Measurements from ENCODE around the gene NBPF26. TPM values are rescaled to one million over a fixed set of nuclear protein-coding genes. Genes with fewer than 3 reads are reported as not detected.
"Not testable (repeated sequence)": the region's sequence is repeated elsewhere in the genome, so short reads cannot be mapped to it uniquely, and the experiment has no call there.

NBPF26 gene
- total and polyA plus RNA-seq, 7 donors, result 2.5 to 11.8 (median 6.2) TPM

DNA sequence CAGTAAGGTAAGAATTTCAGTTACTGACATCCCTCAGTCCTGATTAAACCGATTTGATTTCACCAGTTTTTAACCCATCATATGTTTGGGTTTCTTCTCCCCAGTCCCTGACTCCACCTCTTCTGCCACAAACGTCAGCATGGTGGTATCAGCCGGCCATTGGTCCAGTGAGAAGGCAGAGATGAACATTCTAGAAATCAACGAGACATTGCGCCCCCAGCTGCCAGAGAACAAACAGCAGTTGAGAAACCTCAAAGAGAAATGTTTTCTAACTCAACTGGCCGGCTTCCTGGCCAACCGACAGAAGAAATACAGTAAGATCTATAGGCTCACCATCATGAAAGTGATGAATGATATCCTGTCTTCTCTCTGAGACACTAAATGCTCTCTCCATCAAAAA, 81.7 kb downstream of the NBPF26 start:
- H3K4me3 ChIP-seq; H3K36me3 ChIP-seq (ENCODE audit: insufficient read depth in 1 of 2, low read depth in 1 of 2); H3K4me1 ChIP-seq; intact Hi-C loops (cut with DNase I); H3K27ac ChIP-seq; ATAC-seq; H3K27me3 ChIP-seq (ENCODE audit: insufficient read depth in 3 of 3, low read length in 2 of 3); H3K9me3 ChIP-seq: not testable (repeated sequence)
- peak in 1 of 2 donors; percentile 15 for DNase-seq
- WGBS, 3 donors, result 29 to 70% (median 65%) methylated on average over 7 of the region's 7 CpGs

DNA sequence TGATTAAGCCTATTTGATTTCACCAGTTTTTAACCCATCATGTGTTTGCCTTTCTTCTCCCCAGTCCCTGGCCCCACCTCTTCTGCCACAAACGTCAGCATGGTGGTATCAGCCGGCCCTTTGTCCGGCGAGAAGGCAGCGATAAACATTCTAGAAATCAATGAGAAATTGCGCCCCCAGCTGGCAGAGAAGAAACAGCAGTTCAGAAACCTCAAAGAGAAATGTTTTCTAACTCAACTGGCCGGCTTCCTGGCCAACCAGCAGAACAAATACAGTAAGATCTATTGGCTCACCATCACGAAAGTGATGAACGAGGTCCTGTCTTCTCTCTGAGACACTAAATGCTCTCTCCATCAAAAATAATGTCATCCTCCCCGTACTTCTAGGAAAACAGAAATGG, 88.1 kb downstream of the NBPF26 start:
- intact Hi-C loops (cut with DNase I); H3K27me3 ChIP-seq (ENCODE audit: insufficient read depth in 3 of 3, low read length in 2 of 3); H3K4me1 ChIP-seq; H3K36me3 ChIP-seq (ENCODE audit: insufficient read depth in 1 of 2, low read depth in 1 of 2); H3K27ac ChIP-seq; H3K9me3 ChIP-seq; H3K4me3 ChIP-seq; ATAC-seq: not testable (repeated sequence)
- 0 to 17% (median 17%) methylated on average over 1 to 10 of the region's 10 CpGs for WGBS, 3 donors
- peak; percentile 37 to 56 for DNase-seq
- TF ChIP-seq, protein P1, sequence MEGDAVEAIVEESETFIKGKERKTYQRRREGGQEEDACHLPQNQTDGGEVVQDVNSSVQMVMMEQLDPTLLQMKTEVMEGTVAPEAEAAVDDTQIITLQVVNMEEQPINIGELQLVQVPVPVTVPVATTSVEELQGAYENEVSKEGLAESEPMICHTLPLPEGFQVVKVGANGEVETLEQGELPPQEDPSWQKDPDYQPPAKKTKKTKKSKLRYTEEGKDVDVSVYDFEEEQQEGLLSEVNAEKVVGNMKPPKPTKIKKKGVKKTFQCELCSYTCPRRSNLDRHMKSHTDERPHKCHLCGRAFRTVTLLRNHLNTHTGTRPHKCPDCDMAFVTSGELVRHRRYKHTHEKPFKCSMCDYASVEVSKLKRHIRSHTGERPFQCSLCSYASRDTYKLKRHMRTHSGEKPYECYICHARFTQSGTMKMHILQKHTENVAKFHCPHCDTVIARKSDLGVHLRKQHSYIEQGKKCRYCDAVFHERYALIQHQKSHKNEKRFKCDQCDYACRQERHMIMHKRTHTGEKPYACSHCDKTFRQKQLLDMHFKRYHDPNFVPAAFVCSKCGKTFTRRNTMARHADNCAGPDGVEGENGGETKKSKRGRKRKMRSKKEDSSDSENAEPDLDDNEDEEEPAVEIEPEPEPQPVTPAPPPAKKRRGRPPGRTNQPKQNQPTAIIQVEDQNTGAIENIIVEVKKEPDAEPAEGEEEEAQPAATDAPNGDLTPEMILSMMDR (IDR thresholded peaks at IDR 0.05), result peak; percentile 29

DNA sequence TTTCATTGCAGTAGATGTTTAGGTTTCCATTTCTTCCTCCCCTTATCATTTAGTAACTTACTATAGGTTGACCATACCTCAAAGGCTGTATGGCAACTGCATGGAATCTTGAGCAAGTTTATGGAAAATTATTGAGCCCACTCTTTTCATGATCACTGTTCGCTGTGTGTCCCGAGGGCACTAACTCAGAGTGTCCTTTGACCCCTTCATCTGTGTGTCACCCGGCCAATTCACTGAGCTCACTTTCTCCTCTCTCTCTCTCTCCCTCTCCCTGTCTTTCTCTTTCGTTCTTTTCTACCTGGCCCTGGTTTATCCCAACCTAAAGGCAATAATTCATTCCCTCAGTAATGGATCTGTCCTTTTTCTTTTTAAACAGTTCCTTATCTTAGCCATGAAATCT, 101.3 kb downstream of the NBPF26 start:
- WGBS, 3 donors, result no CpG with 5 or more reads among the region's 4 CpGs
- H3K9me3 ChIP-seq; H3K27me3 ChIP-seq (ENCODE audit: insufficient read depth in 3 of 3, low read length in 2 of 3); ATAC-seq; DNase-seq; H3K4me3 ChIP-seq; intact Hi-C loops (cut with DNase I); H3K36me3 ChIP-seq (ENCODE audit: insufficient read depth in 1 of 2, low read depth in 1 of 2); H3K4me1 ChIP-seq; H3K27ac ChIP-seq: not testable (repeated sequence)

DNA sequence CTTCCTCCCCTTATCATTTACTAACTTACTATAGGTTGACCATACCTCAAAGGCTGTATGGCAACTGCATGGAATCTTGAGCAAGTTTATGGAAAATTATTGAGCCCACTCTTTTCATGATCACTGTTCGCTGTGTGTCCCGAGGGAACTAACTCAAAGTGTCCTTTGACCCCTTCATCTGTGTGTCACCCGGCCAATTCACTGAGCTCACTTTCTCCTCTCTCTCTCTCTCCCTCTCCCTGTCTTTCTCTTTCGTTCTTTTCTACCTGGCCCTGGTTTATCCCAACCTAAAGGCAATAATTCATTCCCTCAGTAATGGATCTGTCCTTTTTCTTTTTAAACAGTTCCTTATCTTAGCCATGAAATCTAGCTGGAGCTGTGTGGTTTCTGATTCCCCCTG, 102.9 kb downstream of the NBPF26 start:
- intact Hi-C loops (cut with DNase I); H3K27ac ChIP-seq; H3K4me1 ChIP-seq; H3K27me3 ChIP-seq (ENCODE audit: insufficient read depth in 3 of 3, low read length in 2 of 3); H3K4me3 ChIP-seq; H3K9me3 ChIP-seq; H3K36me3 ChIP-seq (ENCODE audit: insufficient read depth in 1 of 2, low read depth in 1 of 2); DNase-seq; ATAC-seq: not testable (repeated sequence)
- WGBS, 3 donors, result 100% methylated on average over 1 of the region's 4 CpGs; no CpG with 5 or more reads in 2 of the 3 donors

DNA sequence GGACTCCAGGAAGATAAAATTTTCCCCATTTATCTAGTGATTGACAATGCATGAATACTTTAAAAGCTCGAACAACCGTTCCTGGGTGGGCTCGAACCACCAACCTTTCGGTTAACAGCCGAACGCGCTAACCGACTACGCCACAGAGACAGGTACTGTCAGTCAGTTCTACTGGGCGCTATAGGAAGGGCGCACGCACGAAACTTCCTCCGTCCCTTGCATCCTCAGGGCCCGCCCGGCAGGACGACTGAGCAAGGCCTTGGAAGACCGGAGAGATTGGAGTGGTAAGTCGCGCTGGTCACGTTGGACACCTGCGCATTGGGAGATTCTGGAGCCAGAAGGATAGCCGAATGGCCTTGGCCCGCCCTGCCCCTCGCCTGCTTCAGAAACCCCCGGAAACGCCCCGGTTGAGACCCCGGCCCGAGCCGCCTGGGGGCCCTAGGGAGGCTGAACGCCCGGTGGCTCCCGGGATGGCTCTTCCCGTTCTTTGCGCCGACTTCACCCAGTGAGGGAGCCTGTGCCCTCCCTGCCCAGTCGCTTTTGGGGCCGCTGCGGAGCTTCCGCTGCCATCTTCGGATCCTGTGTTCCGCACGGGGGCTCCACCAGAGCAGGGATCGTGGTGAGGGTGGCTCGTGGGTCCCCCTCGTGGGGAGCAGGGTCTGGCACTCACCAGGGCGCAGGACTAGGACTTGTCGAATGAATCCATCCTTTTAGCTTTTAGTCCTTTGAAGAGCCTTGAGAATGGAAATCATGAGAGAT, 120.6 kb downstream of the NBPF26 start:
- intact Hi-C loops (cut with DNase I); H3K4me1 ChIP-seq; H3K36me3 ChIP-seq (ENCODE audit: insufficient read depth in 1 of 2, low read depth in 1 of 2); ATAC-seq; H3K9me3 ChIP-seq; H3K27me3 ChIP-seq (ENCODE audit: insufficient read depth in 3 of 3, low read length in 2 of 3): not testable (repeated sequence)
- Histone ChIP-seq H3K27ac (peak overlapping the region; percentile 60), H3K4me3 (peak overlapping the region; percentile 65)
- DNase-seq, result peak; percentile 60 to 83
- WGBS, 3 donors, result 2 to 15% (median 3%) methylated on average over 2 to 49 of the region's 49 CpGs

DNA sequence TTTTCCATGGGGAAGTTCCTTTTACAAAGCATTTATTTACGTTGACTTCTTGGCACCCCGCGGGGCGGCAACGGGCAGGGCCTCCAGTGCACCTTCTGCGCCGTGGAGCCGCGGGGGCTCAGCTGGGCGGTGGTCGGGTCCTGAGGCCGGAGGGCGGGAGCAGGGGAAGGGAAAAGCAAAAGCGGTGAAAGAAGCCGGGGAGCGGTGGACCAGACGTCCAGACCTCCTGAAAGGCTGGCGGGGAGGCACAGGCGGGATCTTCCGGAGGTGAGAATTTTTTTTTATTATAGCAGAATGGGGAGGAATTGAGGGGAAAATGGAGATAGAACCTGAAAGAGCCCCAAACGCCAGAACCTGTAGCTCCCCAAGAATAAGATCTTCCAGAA, 121.2 kb downstream of the NBPF26 start:
- H3K4me1 ChIP-seq; ATAC-seq; H3K27me3 ChIP-seq (ENCODE audit: insufficient read depth in 3 of 3, low read length in 2 of 3); H3K36me3 ChIP-seq (ENCODE audit: insufficient read depth in 1 of 2, low read depth in 1 of 2); H3K27ac ChIP-seq; H3K9me3 ChIP-seq; DNase-seq; intact Hi-C loops (cut with DNase I): not testable (repeated sequence)
- 2 to 7% methylated on average over 9 to 13 of the region's 21 CpGs; no CpG with 5 or more reads in 1 of the 3 donors for WGBS, 3 donors
- peak overlapping the region; percentile 65 for H3K4me3 ChIP-seq

DNA sequence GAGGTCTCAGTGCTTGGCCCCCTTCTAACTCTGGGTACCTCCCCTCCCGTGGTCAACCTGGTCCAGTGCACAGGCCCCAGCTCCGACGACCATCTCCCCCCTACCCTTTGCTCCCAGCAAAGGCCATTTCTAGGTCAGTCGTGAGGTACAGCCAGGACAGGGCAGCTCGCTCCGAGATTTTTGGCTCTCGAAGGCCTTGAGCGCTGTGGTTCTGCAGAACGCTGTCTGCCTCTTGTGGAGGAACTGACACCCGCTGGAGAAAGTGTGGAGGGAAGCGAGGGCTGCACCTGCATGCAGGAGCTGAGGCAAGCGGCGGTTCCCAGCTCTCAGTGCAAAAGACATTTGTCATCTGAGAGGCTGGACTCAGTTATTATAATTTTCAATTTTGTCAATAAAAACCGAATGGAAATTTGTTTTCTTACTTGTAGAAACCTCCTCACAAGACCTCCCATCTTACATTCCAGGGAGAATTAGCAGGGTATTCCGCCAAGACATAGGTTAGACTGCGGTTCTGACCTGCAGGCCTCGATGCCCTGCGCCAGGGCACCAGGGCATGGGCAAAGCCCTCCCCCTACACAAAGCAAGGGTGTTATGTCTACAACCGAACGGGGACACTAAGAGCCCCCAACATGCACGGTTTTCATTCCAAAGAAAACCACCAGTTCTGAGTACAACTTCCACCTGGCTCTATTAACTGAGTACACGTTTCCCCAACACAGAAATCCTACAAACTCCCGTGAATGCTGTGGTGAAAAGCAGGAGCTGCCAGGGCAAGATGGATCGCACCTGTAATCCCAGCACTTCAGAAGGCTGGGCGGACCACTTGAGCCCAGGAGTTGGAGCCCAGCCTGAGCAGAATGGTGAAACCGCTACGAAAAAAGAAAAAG, 125.9 kb downstream of the NBPF26 start:
- DNase-seq; H3K36me3 ChIP-seq (ENCODE audit: insufficient read depth in 1 of 2, low read depth in 1 of 2); H3K27me3 ChIP-seq (ENCODE audit: insufficient read depth in 3 of 3, low read length in 2 of 3); intact Hi-C loops (cut with DNase I); H3K27ac ChIP-seq; H3K4me1 ChIP-seq; H3K9me3 ChIP-seq: not testable (repeated sequence)
- peak in 1 of 4 donors; percentile 17 for ATAC-seq
- WGBS, 3 donors, result 33 to 55% (median 48%) methylated on average over 5 to 19 of the region's 27 CpGs
- H3K4me3 ChIP-seq, result peak overlapping the region; percentile 62

DNA sequence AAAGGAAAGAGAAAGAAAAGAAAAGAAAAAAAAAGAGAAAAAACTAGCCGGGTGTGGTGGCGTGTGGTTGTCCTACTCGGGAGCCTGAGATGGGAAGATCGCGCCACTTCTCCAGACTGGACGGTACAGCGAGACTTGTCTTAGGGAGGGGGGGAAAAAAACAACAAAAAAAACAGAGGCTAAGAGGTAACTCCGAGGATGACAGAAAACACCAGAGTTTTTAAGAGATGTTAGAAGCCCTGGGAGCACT, 126.5 kb downstream of the NBPF26 start:
- peak in 3 of 4 donors; percentile 45 to 62 (median 48) for ATAC-seq
- not testable (repeated sequence) for H3K27me3 ChIP-seq (ENCODE audit: insufficient read depth in 3 of 3, low read length in 2 of 3)
- WGBS, 3 donors, result 10% methylated on average over 8 of the region's 8 CpGs; no CpG with 5 or more reads in 1 of the 3 donors

DNA sequence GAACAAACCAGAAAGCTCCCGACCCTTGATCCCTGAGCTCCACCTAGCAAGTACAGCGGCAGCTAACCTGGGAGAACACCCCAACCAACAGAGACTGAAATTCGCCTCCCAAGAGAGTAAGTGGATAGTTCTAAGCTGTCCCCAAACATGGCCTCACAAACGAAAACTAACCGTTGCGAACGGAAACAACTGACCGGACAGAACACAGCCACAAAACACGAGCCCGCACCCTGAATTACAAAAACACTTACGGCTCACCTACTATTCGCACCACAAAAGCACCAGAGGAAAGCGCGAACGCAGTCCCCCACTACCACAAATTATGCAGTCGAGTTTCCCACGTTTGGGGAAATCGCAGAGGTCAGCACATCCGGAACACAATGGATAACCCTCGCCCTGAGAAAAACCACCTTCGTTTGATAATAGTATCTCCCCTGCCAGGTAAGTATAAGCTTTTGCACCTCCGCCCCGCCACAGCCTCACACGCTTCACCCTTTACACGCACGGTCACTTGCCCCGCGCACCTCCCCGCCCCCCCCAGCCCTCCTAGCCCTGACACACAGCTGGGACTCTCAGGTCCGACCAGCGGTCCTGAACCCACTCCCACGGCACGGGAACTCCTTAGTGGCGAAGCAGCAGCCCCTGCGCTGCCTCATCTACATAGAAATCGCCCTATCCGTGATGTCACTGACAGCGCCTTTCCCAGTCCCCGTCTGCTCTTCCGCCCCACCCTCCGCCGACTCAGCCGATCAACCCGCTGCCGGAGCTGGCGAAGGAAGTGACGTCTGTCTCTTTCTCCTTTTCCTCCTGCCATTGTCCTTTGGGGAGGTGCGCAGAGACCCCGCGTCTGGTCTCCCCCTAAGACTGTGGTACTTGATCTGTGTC, 127.0 kb downstream of the NBPF26 start:
- H3K4me1 ChIP-seq; intact Hi-C loops (cut with DNase I); H3K9me3 ChIP-seq; H3K27me3 ChIP-seq (ENCODE audit: insufficient read depth in 3 of 3, low read length in 2 of 3); H3K36me3 ChIP-seq (ENCODE audit: insufficient read depth in 1 of 2, low read depth in 1 of 2): not testable (repeated sequence)
- WGBS, 3 donors, result 0 to 1% (median 1%) methylated on average over 11 to 50 of the region's 50 CpGs
- H3K4me3 ChIP-seq, result peak overlapping the region; percentile 62
- peak overlapping the region; percentile 65 for H3K27ac ChIP-seq
- DNase-seq (peak; percentile 82 to 87), ATAC-seq (peak; percentile 88 to 93 (median 92))

More for the DNA sequence above, 126.5 kb downstream of the NBPF26 start:
- intact Hi-C loops (cut with DNase I); H3K9me3 ChIP-seq; H3K36me3 ChIP-seq (ENCODE audit: insufficient read depth in 1 of 2, low read depth in 1 of 2); H3K4me1 ChIP-seq: not testable (repeated sequence)
- Histone ChIP-seq H3K4me3 (peak overlapping the region; percentile 62), H3K27ac (peak overlapping the region; percentile 65)
- peak in 1 of 2 donors; percentile 8 for DNase-seq

DNA sequence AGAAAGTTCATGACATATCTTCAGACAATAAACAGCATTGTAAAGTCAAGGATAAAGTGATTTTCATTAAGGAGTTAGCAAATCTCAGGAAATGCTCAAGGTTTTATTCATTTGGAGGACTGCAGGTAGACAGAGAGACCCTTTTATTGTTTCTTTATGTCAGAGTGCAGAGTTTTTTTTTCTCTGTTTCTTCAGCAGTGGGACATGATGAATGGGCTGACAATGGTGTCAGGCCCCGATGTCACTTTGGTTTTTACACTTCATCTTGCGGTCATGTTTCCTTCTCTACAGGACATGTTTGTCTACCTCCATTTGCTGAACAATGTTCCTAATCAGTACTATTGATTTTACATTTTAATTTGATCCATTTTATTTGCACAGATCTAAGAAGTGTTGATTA, 134.4 kb downstream of the NBPF26 start:
- DNase-seq; H3K4me3 ChIP-seq; intact Hi-C loops (cut with DNase I); H3K27ac ChIP-seq; H3K9me3 ChIP-seq; ATAC-seq; H3K36me3 ChIP-seq (ENCODE audit: insufficient read depth in 1 of 2, low read depth in 1 of 2); H3K27me3 ChIP-seq (ENCODE audit: insufficient read depth in 3 of 3, low read length in 2 of 3); H3K4me1 ChIP-seq: not testable (repeated sequence)
- WGBS, 3 donors, result 43 to 91% (median 85%) methylated on average over 1 to 2 of the region's 2 CpGs

Data from psoas muscle (tissue), 8 donors.